Measurements from ENCODE around the gene CTDP1. TPM values are rescaled to one million over a fixed set of nuclear protein-coding genes. Genes with fewer than 3 reads are reported as not detected.
"Not testable (repeated sequence)": the region's sequence is repeated elsewhere in the genome, so short reads cannot be mapped to it uniquely, and the experiment has no call there.

CTDP1 gene
- total RNA-seq, 1 donor, result 20.7 TPM

DNA sequence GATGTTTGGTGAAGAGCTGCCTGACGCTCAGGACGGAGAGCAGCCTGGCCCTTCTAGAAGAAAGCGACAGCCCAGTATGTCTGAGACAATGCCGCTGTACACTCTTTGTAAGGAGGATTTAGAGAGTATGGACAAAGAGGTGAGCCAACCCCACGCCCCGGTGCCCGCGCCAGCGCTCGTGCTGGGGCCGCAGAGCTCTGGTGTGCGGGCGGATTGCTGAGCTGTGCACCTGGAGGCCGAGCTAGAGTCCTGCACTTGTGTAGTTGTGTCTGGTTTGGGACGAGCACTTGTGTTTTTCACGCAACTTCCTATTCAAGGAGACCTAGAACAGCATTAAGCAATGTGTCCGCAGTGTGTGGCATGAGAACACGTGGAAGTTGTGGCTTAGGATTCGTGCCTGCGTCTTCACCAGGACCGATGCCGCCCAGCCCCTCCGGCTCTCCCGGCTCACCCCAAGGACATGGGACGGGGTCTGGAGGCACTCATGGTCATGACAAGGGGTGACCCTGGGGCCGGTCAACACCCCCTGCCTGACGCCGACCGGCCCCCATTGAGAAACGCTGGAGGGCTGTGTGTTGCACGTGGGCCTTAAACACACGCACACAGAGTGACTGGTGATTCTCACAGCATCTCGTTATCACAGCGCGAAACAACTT lies 49.5 kb downstream of the CTDP1 start:
- TF ChIP-seq, protein P1, sequence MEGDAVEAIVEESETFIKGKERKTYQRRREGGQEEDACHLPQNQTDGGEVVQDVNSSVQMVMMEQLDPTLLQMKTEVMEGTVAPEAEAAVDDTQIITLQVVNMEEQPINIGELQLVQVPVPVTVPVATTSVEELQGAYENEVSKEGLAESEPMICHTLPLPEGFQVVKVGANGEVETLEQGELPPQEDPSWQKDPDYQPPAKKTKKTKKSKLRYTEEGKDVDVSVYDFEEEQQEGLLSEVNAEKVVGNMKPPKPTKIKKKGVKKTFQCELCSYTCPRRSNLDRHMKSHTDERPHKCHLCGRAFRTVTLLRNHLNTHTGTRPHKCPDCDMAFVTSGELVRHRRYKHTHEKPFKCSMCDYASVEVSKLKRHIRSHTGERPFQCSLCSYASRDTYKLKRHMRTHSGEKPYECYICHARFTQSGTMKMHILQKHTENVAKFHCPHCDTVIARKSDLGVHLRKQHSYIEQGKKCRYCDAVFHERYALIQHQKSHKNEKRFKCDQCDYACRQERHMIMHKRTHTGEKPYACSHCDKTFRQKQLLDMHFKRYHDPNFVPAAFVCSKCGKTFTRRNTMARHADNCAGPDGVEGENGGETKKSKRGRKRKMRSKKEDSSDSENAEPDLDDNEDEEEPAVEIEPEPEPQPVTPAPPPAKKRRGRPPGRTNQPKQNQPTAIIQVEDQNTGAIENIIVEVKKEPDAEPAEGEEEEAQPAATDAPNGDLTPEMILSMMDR (IDR thresholded peaks at IDR 0.05; ENCODE audit: insufficient read depth, low read depth, low read length), result no peak
- DNase-seq (ENCODE audit: low read depth), result no peak
- H3K4me3 ChIP-seq (ENCODE audit: low read depth, low read length), result no peak overlapping the region

DNA sequence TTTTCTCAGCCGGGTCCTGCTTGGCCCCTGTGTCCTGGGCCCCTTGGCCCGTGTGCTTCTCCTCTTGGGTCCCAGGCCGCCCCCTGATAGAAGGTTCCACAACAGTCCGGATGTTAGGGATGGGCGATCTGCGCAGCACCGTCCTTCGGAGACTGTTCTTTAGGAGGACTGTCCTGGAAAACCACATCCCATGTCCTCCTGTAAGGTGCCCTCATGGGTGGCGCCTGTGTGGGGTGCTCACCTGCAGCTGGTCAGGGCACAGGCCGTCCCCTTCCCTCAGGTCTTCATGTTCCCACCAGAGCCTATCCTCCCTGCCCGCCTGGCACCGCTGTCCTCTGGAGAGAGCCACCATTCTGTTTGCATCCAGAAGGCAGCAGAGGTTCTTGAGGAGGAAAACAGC lies 50.0 kb downstream of the CTDP1 start:
- no peak overlapping the region for H3K4me3 ChIP-seq (ENCODE audit: low read depth, low read length)
- TF ChIP-seq, protein P1 (IDR thresholded peaks at IDR 0.05; ENCODE audit: insufficient read depth, low read depth, low read length), result no peak
- DNase-seq (ENCODE audit: low read depth), result no peak

DNA sequence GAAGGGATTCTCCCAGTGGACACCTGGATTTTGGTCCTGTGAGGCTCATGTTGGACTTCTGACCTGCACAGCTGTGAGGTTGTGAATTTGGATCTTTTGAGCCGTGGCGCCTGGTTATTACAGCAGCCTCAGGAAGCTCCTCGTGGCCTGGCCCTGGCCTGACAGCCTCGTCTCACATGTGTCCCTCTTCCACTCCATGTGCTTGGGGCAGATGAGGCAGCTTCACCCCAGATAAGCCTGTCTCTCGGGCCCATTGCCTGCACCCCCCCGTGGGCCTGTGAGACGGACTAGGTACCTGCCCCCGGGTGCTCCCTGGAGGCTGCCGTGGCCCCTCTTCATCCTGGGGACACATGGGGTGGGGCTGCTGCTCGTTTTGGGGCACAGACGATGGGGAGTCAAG lies 51.2 kb downstream of the CTDP1 start:
- H3K4me3 ChIP-seq (ENCODE audit: low read depth, low read length), result no peak overlapping the region
- DNase-seq (ENCODE audit: low read depth), result no peak
- TF ChIP-seq, protein P1 (IDR thresholded peaks at IDR 0.05; ENCODE audit: insufficient read depth, low read depth, low read length), result no peak

DNA sequence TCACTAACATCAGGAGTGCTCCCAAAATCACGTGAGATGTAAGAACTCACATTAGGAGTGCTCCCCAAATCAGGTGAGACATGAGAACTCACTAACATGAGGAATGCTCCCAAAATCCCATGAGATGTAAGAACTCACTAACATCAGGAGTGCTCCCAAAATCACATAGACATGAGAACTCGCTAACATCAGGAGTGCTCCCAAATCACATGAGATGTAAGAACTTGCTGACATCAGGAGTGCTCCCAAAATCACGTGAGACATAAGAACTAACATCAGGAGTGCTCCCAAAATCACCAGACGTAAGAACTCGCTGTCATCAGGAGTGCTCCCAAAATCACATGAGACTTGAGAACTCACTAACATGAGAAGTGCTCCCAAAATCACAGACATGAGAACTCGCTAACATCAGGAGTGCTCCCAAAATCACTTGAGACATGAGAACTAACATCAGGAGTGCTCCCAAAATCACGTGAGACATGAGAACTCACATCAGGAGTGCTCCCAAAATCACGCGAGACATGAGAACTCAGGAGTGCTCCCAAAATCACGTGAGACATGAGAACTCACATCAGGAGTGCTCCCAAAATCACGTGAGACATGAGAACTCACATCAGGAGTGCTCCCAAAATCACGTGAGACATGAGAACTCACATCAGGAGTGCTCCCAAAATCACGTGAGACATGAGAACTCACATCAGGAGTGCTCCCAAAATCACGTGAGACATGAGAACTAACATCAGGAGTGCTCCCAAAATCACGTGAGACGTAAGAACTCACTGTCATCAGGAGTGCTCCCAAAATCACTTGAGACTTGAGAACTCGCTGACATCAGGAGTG lies 52.5 kb downstream of the CTDP1 start:
- not testable (repeated sequence) for DNase-seq (ENCODE audit: low read depth); H3K4me3 ChIP-seq (ENCODE audit: low read depth, low read length)

DNA sequence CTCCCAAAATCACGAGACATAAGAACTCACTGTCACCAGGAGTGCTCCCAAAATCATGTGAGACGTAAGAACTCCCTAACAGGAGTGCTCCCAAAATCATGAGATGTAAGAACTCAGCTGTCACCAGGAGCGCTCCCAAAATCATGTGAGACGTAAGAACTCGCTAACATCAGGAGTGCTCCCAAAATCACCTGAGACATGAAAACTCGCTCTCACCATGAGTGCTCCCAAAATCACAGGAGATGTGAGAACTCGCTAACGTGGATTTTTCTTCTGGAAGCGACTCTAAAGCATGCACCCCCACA lies 53.1 kb downstream of the CTDP1 start:
- DNase-seq (ENCODE audit: low read depth), result no peak
- H3K4me3 ChIP-seq (ENCODE audit: low read depth, low read length), result no peak overlapping the region
- TF ChIP-seq, protein P1 (IDR thresholded peaks at IDR 0.05; ENCODE audit: insufficient read depth, low read depth, low read length), result no peak

DNA sequence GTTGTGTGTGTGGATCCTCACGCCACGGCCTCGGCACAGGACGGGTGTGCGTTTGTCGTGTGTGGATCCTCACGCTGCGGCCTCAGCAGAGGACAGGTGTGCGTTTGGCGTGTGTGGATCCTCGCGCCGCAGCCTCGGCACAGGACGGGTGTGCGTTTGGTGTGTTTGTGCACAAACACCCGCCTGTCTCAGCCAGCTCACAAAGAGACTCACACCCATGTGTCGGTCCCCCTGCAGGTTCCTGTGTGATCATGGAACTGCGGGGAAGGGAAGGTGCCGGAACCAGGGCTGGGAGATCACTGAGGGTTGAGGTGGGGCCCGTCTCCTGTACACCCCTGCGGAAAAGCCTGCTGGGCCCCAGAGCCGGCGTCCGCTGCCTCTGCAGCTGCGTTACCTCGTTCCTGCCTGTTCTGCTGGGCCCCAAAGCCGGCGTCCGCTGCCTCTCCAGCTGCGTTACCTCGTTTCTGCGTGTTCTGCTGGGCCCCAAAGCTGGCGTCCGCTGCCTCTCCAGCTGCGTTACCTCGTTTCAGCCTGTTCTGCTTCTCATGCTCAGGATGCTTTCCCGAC lies 53.6 kb downstream of the CTDP1 start:
- H3K4me3 ChIP-seq (ENCODE audit: low read depth, low read length), result no peak overlapping the region
- DNase-seq (ENCODE audit: low read depth), result no peak
- TF ChIP-seq, protein P1 (IDR thresholded peaks at IDR 0.05; ENCODE audit: insufficient read depth, low read depth, low read length), result no peak

DNA sequence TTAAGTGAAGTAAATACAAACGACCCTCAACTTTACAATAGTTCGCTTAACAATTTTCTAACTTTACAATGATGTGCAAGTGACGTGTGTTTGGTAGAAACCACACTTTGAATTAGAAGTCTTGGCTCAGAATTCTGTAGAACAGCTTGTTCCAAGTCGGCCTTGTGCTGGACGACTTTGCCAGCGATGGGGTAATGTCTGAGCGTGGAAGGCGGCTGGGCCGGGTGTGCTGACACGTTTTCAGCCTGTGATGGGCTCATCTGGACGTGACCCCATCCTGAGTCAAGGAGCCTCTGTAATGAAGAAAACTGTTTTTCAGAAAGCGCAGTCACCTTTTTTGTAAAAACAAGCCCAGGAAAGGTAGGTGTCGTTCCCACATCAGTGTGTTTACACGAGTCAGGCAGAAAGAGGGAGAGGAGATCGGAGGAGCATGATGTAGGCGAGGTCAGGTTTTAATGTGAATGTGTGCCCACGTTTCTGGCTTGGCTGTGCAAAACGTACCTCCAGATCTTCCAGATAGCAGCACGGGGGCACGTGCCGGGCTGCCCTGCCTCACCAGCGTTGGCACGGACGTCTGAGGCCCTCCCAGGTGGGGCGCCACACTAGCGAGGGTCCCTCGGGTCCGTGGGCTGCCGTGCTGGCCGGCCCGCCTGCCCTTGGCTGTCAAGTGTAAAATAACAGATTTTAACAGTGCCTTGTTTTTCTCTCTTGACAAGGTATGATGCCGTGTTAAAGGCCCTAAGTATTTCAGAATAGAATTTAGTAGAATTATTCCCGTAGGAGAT lies 54.6 kb downstream of the CTDP1 start:
- no peak for DNase-seq (ENCODE audit: low read depth)

More for the DNA sequence above, 54.6 kb downstream of the CTDP1 start:
- no peak overlapping the region for H3K4me3 ChIP-seq (ENCODE audit: low read depth, low read length)
- TF ChIP-seq, protein P1 (IDR thresholded peaks at IDR 0.05; ENCODE audit: insufficient read depth, low read depth, low read length), result no peak

Measured in fibroblast of villous mesenchyme (primary cell).